HepG2 (cell line): ENCODE measurements around the gene PRIMA1. TPM values are rescaled to one million over a fixed set of nuclear protein-coding genes. Genes with fewer than 3 reads are reported as not detected.

ENCODE experiments used
- ATAC-seq: fragments of 200-7000 bp; cut with Tn5 transposase; 3 replicates; pipeline ENCODE4 v1.9.1; 2020; ENCODE audit warnings: mild to moderate bottlenecking, moderate library complexity
- BruUV-seq: library from RNA; stranded (reverse); fragments of 400-500 nt; replicated peaks from 2 replicates; lab custom pipeline; 2021; lab: Mats Ljungman, UMichigan
- CTCF ChIA-PET: fragments of 300-600 bp; formaldehyde crosslinking; extraction: SDS; loops from one replicate; lab custom pipeline; 2021; ENCODE audit warnings: low total read pairs, inconsistent platforms, low intra/inter-chr PET ratio; lab: Yijun Ruan, JAX
- POLR2A ChIA-PET: fragments of 350-600 bp; sonication (Branson Sonifier 250); formaldehyde crosslinking; loops from one replicate; lab custom pipeline; 2020; ENCODE audit warnings: antibody characterized with exemption, inconsistent platforms; lab: Yijun Ruan, JAX
- DNase-seq: peaks from one replicate; pipeline ENCODE4 v3.0.0-alpha.2; 2015; ENCODE audit warnings: low spot score
- FAIRE-seq: peaks from 3 replicates; lab custom pipeline; 2011; peaks lifted over from hg19 to GRCh38; lab: Jason Lieb, UNC
- H2AFZ ChIP-seq: one replicate; pipeline ENCODE4 v1.6.1; 2011; ENCODE audit warnings: low read length, inconsistent platforms
- H3K27ac ChIP-seq: fragments of 300-600 bp; 3 replicates; pipeline ENCODE4 v1.8.0; 2011; ENCODE audit warnings: mixed run types, mild to moderate bottlenecking, mixed read lengths, low read length, inconsistent platforms; ENCODE audit not compliant: insufficient read depth; ENCODE audit errors: extremely low read length
- H3K27me3 ChIP-seq, 2 experiments: fragments of 200-600 bp in 1 of 2; 2 replicates in 1 of 2; 3 replicates in 1 of 2; pipeline versions ENCODE4 v1.6.0 to v1.8.0; 2011; ENCODE audit warnings: low read length in 2 of 2, mild to moderate bottlenecking in 2 of 2, moderate library complexity in 2 of 2, inconsistent platforms in 1 of 2; ENCODE audit not compliant: insufficient read depth in 2 of 2, control insufficient read depth in 1 of 2
- H3K36me3 ChIP-seq, 2 experiments: fragments of 200-600 bp in 1 of 2; replicated peaks in 1 of 2; 2 replicates in 1 of 2; 3 replicates in 1 of 2; pipeline versions ENCODE4 v1.5.1 to v1.8.0; 2011; ENCODE audit warnings: low read length in 2 of 2, inconsistent platforms in 1 of 2; ENCODE audit not compliant: insufficient read depth in 2 of 2, control insufficient read depth in 1 of 2
- H3K4me1 ChIP-seq: 2 replicates; pipeline ENCODE4 v1.5.1; 2012; ENCODE audit warnings: low read length, inconsistent platforms; ENCODE audit not compliant: insufficient read depth
- H3K4me2 ChIP-seq: 2 replicates; pipeline ENCODE4 v1.6.0; 2011; ENCODE audit warnings: low read depth, low read length, inconsistent platforms
- H3K4me3 ChIP-seq, 3 experiments: fragments of 200-600 bp in 1 of 3; sonication (generic), shearing (Covaris generic) in 1 of 3; replicated peaks in 1 of 3; 2 replicates each; pipeline ENCODE4 v1.5.1; 2011 to 2016; ENCODE audit warnings: low read length in 3 of 3, inconsistent platforms in 2 of 3, low read depth in 2 of 3, mild to moderate bottlenecking in 2 of 3, control low read depth in 1 of 3, mixed read lengths in 1 of 3; ENCODE audit not compliant: insufficient read depth in 1 of 3
- H3K79me2 ChIP-seq: one replicate; pipeline ENCODE4 v1.6.1; 2011; ENCODE audit warnings: low read length, inconsistent platforms; ENCODE audit not compliant: insufficient read depth
- H3K9ac ChIP-seq: 2 replicates; pipeline ENCODE4 v1.6.0; 2011; ENCODE audit warnings: mild to moderate bottlenecking, low read depth, low read length, inconsistent platforms; ENCODE audit not compliant: insufficient read depth
- H3K9me3 ChIP-seq: 2 replicates; pipeline ENCODE4 v1.5.1; 2012; ENCODE audit warnings: mild to moderate bottlenecking, low read length
- H4K20me1 ChIP-seq: 2 replicates; pipeline ENCODE4 v1.6.0; 2011; ENCODE audit warnings: inconsistent platforms, mild to moderate bottlenecking, low read length, moderate library complexity; ENCODE audit not compliant: insufficient read depth
- EHMT2 ChIP-seq: fragments of 200-600 bp; sonication (generic); IDR thresholded peaks from 2 replicates; pipeline ENCODE4 v1.7.0; 2017; ENCODE audit warnings: antibody characterized with exemption, low read depth, low read length, borderline replicate concordance
- MIXL1 ChIP-seq: IDR thresholded peaks from 2 replicates; pipeline ENCODE4 v1.6.1; 2016
- NR1H2 ChIP-seq: sonication (generic); formaldehyde crosslinking; IDR thresholded peaks from 2 replicates; pipeline ENCODE4 v1.8.1; 2022; ENCODE audit warnings: low read depth, missing genetic modification reagents, borderline replicate concordance
- REPIN1 ChIP-seq: sonication (generic); formaldehyde crosslinking; IDR thresholded peaks from 2 replicates; pipeline ENCODE4 v1.8.0; 2022; ENCODE audit warnings: missing genetic modification reagents, low read depth, mild to moderate bottlenecking, borderline replicate concordance
- SOX13 ChIP-seq, 3 experiments: fragments of 450-650 bp in 1 of 3; sonication (generic) in 1 of 3; formaldehyde crosslinking in 1 of 3; IDR thresholded peaks in 2 of 3; conservative IDR thresholded peaks in 1 of 3; 2 replicates each; pipeline versions ENCODE4 v1.5.0 to v1.6.1; 2016 to 2020; ENCODE audit warnings: antibody characterized with exemption in 1 of 3, mild to moderate bottlenecking in 1 of 3, missing compliant biosample characterization in 1 of 3, missing genetic modification reagents in 1 of 3, moderate library complexity in 1 of 3
- SOX6 ChIP-seq, 2 experiments: fragments of 450-650 bp in 1 of 2; sonication (generic) in 1 of 2; formaldehyde crosslinking in 1 of 2; IDR thresholded peaks; 2 replicates each; pipeline versions ENCODE4 v1.4.0 to v1.6.1; 2017 to 2020; ENCODE audit warnings: antibody characterized with exemption in 1 of 2, mild to moderate bottlenecking in 1 of 2, missing genetic modification reagents in 1 of 2
- ZNF10 ChIP-seq: sonication (generic); formaldehyde crosslinking; IDR thresholded peaks from 2 replicates; pipeline ENCODE4 v1.4.0; 2020; ENCODE audit warnings: mild to moderate bottlenecking, low read depth, missing genetic modification reagents, borderline replicate concordance
- ZNF652 ChIP-seq: IDR thresholded peaks from 2 replicates; pipeline ENCODE4 v1.6.1; 2016; ENCODE audit warnings: low read depth, borderline replicate concordance
- ZNF790 ChIP-seq: sonication (generic); formaldehyde crosslinking; IDR thresholded peaks from 2 replicates; pipeline ENCODE4 v1.8.0; 2022; ENCODE audit warnings: missing genetic modification reagents, mild to moderate bottlenecking, borderline replicate concordance
- ZNF841 ChIP-seq: sonication (generic); formaldehyde crosslinking; IDR thresholded peaks from 2 replicates; pipeline ENCODE4 v1.8.1; 2023; ENCODE audit warnings: missing genetic modification reagents, borderline replicate concordance
- WGBS: methylation state at CpG from one replicate; pipeline ENCODE4 v1.1.6; 2017; ENCODE audit warnings: low lambda C conversion rate; 5-methylcytosine and 5-hydroxymethylcytosine counted together
- in situ Hi-C: cut with HindIII; loops from 2 replicates; pipeline ENCODE4 v1.10.0; 2017; ENCODE audit warnings: low pct_unique_long_range_greater_than_20kb; ENCODE audit not compliant: extremely low pct_ligation_motif_present
- intact Hi-C: fragments of 100-400 bp; cut with micrococcal nuclease; formaldehyde crosslinking; loops from one replicate; pipeline ENCODE4 v1.10.0; 2022; ENCODE audit not compliant: unreplicated experiment
- polyA plus RNA-seq, 8 experiments: library from polyadenylated mRNA; depleted of rRNA in 3 of 8; stranded (reverse) in 7 of 8; unstranded in 1 of 8; fragments of >200 nt; fragmentation: Illumina TruSeq in 4 of 8; extraction: Trizol in 4 of 8; gene quantifications; 2 replicates each; pipeline versions ENCODE4 v1.2.1 to v1.2.3, GENCODE V29; 2011 to 2016; ENCODE audit warnings: low read depth in 4 of 8, missing spikeins in 1 of 8, mixed read lengths in 1 of 8; ENCODE audit not compliant: insufficient read depth in 1 of 8
- total RNA-seq, 5 experiments: library from RNA; depleted of rRNA; stranded (reverse); fragments of >200 nt; fragmentation: Illumina TruSeq; extraction: Trizol; gene quantifications; 2 replicates each; pipeline ENCODE4 v1.2.3, GENCODE V29; 2016; ENCODE audit warnings: low read depth in 1 of 5
- TF ChIP-seq, protein P1 (sequence below): sonication (generic); formaldehyde crosslinking; IDR thresholded peaks from 2 replicates; pipeline ENCODE4 v1.4.0; 2020; ENCODE audit warnings: mild to moderate bottlenecking, missing genetic modification reagents
- TF ChIP-seq, protein P2 (sequence below): sonication (generic); formaldehyde crosslinking; IDR thresholded peaks from 2 replicates; pipeline ENCODE4 v1.5.0; 2020; ENCODE audit warnings: mild to moderate bottlenecking, low read depth, missing genetic modification reagents, borderline replicate concordance

Gene PRIMA1
- total and polyA plus RNA-seq, 2 of the 13 experiments (the other 11 are each of a cell fraction or from before 2014, with no cell fraction given) = 2.4 to 3.2 TPM

DNA sequence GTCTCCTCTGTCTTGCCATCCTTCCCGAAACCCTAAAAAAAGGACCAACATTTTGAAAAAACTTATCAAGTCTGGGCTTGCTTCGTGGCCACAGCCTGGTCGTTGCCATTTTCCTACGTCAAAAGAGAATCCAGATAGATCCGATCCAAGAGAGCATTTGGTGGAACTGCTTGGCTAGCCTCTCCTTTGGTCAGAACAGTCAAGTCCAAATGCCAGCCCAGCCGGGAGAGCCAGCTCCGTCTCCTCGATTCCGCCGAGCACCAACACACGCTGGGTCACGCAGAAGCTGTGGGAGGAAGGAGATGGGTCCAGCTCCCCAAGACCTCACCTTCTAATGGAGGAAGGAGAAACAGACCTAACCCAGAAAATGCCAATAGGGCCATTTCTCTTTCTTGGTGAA, 9.3 kb upstream of the PRIMA1 start:
- H3K4me1 ChIP-seq = peaks cover 70% of the 10 kb centered on the region
- no peak for FAIRE-seq
- no peak overlapping the region for H3K27ac ChIP-seq
- no peak overlapping the region for H3K9ac ChIP-seq
- in situ Hi-C loops (no loop called here), intact Hi-C loops (no loop called here)
- H3K79me2 ChIP-seq = no peaks in the 10 kb centered on the region
- H3K36me3 ChIP-seq = no peaks in the 10 kb centered on the region
- no peak overlapping the region for H2AFZ ChIP-seq
- peaks cover 0 to 1% of the 10 kb centered on the region in 2 experiments; a peak in 2 of 5 replicates for H3K27me3 ChIP-seq
- no peaks in the 10 kb centered on the region for H4K20me1 ChIP-seq
- no peak for DNase-seq
- BruUV-seq = no TSS peak
- H3K9me3 ChIP-seq = no peaks in the 10 kb centered on the region
- TF ChIP-seq NR1H2 = no peak
- no peak for TF ChIP-seq ZNF652 (CRISPR knock-in tag)
- ChIA-PET POLR2A (no interaction called here), CTCF (no interaction called here)
- H3K4me3 ChIP-seq = no peak overlapping the region
- ATAC-seq = no peak
- no peak overlapping the region for H3K4me2 ChIP-seq
- WGBS = 81% methylated on average over 12 of the region's 12 CpGs

DNA sequence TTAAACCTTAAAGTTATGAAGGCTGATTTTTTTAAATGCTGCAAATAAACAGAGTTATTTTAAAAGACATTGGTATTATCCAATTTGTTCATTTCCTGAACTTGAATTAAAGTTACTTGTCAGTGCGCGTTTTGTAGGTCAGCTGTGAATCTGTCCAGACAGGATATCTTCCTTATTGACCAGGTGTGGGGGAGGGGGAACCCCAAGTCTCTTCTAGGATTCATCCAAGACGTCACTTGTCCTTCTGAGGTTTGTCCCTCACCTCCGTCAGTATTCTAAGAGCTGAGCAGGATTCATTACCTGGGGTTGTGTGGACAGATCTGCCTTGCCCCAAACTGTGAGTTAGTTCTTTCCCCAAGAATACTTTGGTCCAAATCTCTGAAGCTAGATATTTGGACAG, 8.8 kb upstream of the PRIMA1 start:
- ChIA-PET POLR2A (no interaction called here), CTCF (no interaction called here)
- intact Hi-C loops (no loop called here), in situ Hi-C loops (no loop called here)
- Histone ChIP-seq H3K79me2 (no peaks in the 10 kb centered on the region), H3K4me2 (no peak overlapping the region), H4K20me1 (no peaks in the 10 kb centered on the region), H3K9me3 (no peaks in the 10 kb centered on the region), H3K27me3 (peaks cover 0 to 1% of the 10 kb centered on the region in 2 experiments; a peak in 2 of 5 replicates), H3K9ac (no peak overlapping the region), H3K36me3 (no peaks in the 10 kb centered on the region), H2AFZ (no peak overlapping the region), H3K27ac (no peak overlapping the region), H3K4me1 (peaks cover 69% of the 10 kb centered on the region), H3K4me3 (no peak overlapping the region)
- no TSS peak for BruUV-seq
- no peak for DNase-seq
- no peak for ATAC-seq
- no peak for FAIRE-seq
- TF ChIP-seq REPIN1 (CRISPR knock-in tag) (no peak), EHMT2 (no peak), ZNF10 (CRISPR knock-in tag) (no peak), ZNF841 (CRISPR knock-in tag) (no peak), ZNF790 (CRISPR knock-in tag) (no peak), SOX6 (IDR thresholded peaks at IDR 0.05) (no peak), SOX6 (CRISPR knock-in tag; IDR thresholded peaks at IDR 0.05) (no peak), MIXL1 (CRISPR knock-in tag) (no peak), SOX13 (IDR thresholded peaks at IDR 0.05) (no peak), SOX13 (CRISPR knock-in tag; conservative IDR thresholded peaks at IDR 0.05 in 1 of 2, IDR thresholded peaks at IDR 0.05 in 1 of 2) (no peak)
- TF ChIP-seq, protein P1, sequence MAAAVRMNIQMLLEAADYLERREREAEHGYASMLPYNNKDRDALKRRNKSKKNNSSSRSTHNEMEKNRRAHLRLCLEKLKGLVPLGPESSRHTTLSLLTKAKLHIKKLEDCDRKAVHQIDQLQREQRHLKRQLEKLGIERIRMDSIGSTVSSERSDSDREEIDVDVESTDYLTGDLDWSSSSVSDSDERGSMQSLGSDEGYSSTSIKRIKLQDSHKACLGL = no peak
- TF ChIP-seq, protein P2, sequence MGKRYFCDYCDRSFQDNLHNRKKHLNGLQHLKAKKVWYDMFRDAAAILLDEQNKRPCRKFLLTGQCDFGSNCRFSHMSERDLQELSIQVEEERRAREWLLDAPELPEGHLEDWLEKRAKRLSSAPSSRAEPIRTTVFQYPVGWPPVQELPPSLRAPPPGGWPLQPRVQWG = no peak
- WGBS = 86% methylated on average over 4 of the region's 4 CpGs
